AG09309 (cell line): ENCODE measurements around the gene ZNF362.

Experiments
- DNase-seq: peaks from one replicate; pipeline ENCODE4 v3.0.0-alpha.2; 2010; ENCODE audit warnings: low read depth
- H3K4me3 ChIP-seq: 2 replicates; pipeline ENCODE4 v1.5.1; 2011; ENCODE audit warnings: mild to moderate bottlenecking, low read depth, low read length, moderate library complexity; ENCODE audit not compliant: control insufficient read depth
- TF ChIP-seq, protein P1 (sequence below): IDR thresholded peaks from 2 replicates; pipeline ENCODE4 v1.5.1; 2011; ENCODE audit warnings: mild to moderate bottlenecking, low read depth, low read length, inconsistent platforms; ENCODE audit not compliant: insufficient read depth, control insufficient read depth; ENCODE audit errors: missing control alignments

The ZNF362 gene

GRCh38 chr1:33270808-33271465 is 14.6 kb downstream of the ZNF362 start:
- TF ChIP-seq, protein P1, sequence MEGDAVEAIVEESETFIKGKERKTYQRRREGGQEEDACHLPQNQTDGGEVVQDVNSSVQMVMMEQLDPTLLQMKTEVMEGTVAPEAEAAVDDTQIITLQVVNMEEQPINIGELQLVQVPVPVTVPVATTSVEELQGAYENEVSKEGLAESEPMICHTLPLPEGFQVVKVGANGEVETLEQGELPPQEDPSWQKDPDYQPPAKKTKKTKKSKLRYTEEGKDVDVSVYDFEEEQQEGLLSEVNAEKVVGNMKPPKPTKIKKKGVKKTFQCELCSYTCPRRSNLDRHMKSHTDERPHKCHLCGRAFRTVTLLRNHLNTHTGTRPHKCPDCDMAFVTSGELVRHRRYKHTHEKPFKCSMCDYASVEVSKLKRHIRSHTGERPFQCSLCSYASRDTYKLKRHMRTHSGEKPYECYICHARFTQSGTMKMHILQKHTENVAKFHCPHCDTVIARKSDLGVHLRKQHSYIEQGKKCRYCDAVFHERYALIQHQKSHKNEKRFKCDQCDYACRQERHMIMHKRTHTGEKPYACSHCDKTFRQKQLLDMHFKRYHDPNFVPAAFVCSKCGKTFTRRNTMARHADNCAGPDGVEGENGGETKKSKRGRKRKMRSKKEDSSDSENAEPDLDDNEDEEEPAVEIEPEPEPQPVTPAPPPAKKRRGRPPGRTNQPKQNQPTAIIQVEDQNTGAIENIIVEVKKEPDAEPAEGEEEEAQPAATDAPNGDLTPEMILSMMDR: no peak
- no peak for DNase-seq
- no peak overlapping the region for H3K4me3 ChIP-seq

GRCh38 chr1:33271666-33272505 is 15.6 kb downstream of the ZNF362 start:
- H3K4me3 ChIP-seq: no peak overlapping the region
- DNase-seq: no peak
- TF ChIP-seq, protein P1: no peak

DNA sequence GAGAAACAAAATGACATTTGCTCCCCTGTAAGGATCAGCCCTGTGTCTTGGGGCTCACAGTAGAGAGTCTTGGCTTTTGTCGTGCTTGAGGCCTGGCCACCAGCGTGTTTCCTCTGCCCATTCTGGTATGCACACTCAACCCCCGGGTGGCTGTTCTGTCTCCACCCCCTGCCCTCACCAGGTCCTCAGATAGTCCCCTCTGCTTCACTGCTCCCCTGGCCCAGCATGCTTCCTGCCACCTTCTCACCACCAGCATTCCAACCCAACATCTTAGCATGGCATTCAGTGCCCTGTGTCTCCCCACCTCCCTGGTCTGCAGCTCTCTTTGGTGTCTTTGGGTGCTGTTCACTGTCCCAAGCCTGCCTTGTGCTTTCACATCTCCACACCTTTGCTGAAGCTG is 16.2 kb downstream of the ZNF362 start:
- TF ChIP-seq, protein P1: no peak
- DNase-seq: no peak
- H3K4me3 ChIP-seq: no peak overlapping the region

DNA sequence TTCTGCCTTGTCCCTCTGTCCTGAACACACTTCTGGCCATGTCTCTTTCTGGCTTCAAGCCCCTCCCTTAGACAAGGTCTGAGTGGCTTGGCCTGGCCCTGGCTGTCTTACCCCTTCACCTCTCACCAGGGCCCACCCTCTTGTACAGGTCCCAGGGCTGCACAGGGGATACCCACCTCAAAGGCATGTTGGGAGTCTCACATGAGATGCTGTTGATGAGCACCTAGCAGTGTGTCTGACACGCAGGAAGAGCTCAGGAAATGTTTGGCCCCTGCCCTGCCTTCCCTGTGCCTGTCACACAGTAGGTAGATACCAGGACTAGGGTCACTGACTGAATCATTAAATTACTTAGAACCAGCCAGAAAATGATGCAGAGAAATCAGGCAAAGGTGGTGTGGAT is 16.6 kb downstream of the ZNF362 start:
- no peak overlapping the region for H3K4me3 ChIP-seq
- no peak for DNase-seq
- TF ChIP-seq, protein P1: no peak

DNA sequence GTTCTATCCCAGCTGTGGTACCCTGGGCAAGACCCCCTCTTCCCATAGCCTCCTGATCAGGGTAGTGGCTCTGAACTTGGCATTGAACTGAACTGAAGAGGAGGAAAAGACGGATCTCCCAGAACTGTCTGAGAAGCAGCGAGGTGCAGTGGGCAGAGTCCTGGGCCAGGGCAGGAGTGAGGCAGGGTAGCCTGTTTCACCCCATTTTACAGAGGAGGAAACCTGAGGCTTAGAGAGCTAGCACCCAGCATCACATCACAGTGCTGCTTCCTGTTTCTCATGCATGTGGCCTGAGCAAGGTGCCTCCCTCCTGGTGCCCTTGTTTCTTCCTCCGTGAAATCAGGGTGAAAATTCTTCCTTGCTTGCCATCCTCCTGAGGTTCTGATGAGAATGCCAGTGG is 17.1 kb downstream of the ZNF362 start:
- DNase-seq: no peak
- H3K4me3 ChIP-seq: no peak overlapping the region
- TF ChIP-seq, protein P1: no peak

GRCh38 chr1:33273961-33274371 is 17.7 kb downstream of the ZNF362 start:
- DNase-seq: no peak
- TF ChIP-seq, protein P1: no peak
- H3K4me3 ChIP-seq: no peak overlapping the region
